Measurements from ENCODE around the gene PCBP3.

The PCBP3 gene

DNA sequence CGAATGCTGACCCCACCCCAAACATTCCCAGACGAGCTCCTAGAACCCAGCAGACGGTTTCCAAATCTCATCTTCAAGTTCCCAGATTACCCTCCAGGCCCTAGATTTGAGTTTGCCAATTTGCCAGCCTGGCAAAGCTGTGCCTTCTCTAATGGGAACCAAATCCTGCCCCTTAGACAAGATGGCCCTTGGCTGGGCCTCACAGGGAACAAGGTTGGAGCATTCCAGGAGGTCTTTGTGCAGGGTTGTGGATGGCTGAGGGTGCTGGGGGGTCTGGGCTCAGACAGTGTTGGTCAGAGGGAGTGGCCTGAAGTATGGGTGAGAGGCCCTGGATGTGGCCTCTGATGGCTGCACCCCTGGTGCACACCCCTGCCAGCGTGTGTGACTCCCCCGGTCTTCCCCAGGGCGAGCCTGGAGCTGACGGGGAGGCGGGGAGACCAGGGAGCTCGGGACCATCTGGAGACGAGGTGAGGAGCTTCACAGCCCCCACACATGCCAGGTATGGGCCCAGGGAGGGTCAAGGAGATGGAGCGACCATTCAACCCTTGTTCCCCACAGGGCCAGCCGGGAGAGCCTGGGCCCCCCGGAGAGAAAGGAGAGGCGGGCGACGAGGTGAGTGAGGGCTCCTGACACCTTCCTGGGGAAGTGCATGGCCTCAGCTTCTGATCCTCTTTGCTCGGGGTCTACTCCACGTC lies 348.2 kb downstream of the PCBP3 start:
- no peak for DNase-seq (ENCODE audit: low read depth in 2 of 2)
